ENCODE measurements around the gene AP2B1.

- TF ChIP-seq POLR2A (IDR thresholded peaks at IDR 0.05) (no peak), EP300 (IDR thresholded peaks at IDR 0.05) (no peak)
These were observed 92.0 kb downstream of the AP2B1 start for GRCh38 chr17:35679007-35679682.

Measured in stomach (tissue), 4 donors.